ENCODE results near the gene HAO1.

GRCh38 chr20:7903429-7903828 is 36.8 kb downstream of the HAO1 start:
- TF ChIP-seq, protein P1, sequence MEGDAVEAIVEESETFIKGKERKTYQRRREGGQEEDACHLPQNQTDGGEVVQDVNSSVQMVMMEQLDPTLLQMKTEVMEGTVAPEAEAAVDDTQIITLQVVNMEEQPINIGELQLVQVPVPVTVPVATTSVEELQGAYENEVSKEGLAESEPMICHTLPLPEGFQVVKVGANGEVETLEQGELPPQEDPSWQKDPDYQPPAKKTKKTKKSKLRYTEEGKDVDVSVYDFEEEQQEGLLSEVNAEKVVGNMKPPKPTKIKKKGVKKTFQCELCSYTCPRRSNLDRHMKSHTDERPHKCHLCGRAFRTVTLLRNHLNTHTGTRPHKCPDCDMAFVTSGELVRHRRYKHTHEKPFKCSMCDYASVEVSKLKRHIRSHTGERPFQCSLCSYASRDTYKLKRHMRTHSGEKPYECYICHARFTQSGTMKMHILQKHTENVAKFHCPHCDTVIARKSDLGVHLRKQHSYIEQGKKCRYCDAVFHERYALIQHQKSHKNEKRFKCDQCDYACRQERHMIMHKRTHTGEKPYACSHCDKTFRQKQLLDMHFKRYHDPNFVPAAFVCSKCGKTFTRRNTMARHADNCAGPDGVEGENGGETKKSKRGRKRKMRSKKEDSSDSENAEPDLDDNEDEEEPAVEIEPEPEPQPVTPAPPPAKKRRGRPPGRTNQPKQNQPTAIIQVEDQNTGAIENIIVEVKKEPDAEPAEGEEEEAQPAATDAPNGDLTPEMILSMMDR (CRISPR knock-in tag; IDR thresholded peaks at IDR 0.05) = no peak
- TF ChIP-seq ZNF777 (CRISPR knock-in tag; IDR thresholded peaks at IDR 0.05) (no peak), RAD21 (CRISPR knock-in tag; IDR thresholded peaks at IDR 0.05) (no peak), SETDB1 (CRISPR knock-in tag; IDR thresholded peaks at IDR 0.05; ENCODE audit: borderline replicate concordance) (no peak), ELF1 (CRISPR knock-in tag; IDR thresholded peaks at IDR 0.05) (no peak), POLR2A (IDR thresholded peaks at IDR 0.05; ENCODE audit: insufficient read depth in 1 of 2, low read depth in 2 of 2, low read length in 2 of 2) (no peak), TMF1 (CRISPR knock-in tag; IDR thresholded peaks at IDR 0.05; ENCODE audit: low read depth) (no peak), FOXA1 (IDR thresholded peaks at IDR 0.05) (no peak), FOXA1 (CRISPR knock-in tag; IDR thresholded peaks at IDR 0.05) (no peak), NAIF1 (CRISPR knock-in tag; IDR thresholded peaks at IDR 0.05; ENCODE audit: borderline replicate concordance) (no peak)
